HG03039 (cell line): ENCODE results near the gene TTC7B.

Experiments
- ATAC-seq: cut with Tn5 transposase; IDR thresholded peaks from one replicate; pipeline ENCODE4 v1.9.1; 2021; ENCODE audit warnings: mild to moderate bottlenecking, moderate library complexity; ENCODE audit not compliant: unreplicated experiment

TTC7B gene

DNA sequence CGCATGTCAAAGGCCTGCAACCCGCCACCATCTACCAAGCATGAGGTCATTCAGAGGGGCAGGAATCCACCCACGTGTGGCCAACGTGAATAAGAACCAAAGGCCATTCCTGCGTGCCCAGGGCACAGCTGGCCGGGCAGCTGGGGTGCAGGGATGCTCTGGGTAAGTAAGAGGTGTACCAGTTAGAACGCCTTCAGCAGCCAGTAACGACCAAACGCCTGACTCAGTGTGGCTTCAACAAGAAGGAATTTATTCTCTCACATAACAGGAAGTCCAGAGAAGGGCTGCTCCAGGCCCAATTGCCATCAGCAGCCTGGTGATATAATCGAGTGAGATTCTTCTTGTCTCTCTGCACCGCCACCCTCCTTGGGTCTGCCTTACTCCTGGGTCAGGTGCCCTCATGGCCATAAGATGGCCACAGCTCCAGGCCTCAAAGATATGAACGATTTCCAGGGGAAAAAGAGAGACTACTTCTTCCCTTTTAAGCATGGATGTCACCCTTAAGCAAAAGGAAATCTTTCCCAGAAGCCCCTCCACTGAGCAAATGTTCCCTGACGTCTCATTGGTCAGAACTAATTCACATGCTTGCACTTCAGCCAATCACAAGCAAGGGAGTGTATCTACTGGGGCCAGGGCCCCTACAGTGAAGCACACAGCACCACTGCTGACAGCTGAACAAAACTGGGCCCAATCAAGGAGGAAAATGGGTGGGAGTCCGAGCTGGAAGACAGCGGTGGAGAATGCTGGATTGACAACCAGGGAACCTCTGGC is 7.3 kb downstream of the TTC7B start:
- no peak for ATAC-seq

DNA sequence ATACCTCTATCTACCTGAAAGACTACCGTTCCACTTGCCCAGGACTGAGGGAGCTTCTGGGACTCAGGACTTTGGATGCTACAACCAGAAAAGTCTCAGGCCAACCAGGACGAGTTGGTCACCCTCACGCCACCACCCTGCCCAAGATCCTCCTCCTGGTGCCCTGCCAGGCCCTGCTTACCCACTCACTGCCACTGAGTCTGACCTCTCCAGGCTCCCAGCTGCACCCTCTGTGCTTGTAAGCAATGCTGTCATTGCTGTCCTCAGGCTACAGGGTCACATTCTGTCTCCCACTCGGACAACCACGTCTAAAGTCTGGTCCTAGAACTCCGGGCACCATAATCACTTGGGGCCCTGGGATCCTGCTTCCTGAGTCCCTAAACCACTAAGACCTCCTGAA is 9.2 kb downstream of the TTC7B start:
- ATAC-seq = no peak

DNA sequence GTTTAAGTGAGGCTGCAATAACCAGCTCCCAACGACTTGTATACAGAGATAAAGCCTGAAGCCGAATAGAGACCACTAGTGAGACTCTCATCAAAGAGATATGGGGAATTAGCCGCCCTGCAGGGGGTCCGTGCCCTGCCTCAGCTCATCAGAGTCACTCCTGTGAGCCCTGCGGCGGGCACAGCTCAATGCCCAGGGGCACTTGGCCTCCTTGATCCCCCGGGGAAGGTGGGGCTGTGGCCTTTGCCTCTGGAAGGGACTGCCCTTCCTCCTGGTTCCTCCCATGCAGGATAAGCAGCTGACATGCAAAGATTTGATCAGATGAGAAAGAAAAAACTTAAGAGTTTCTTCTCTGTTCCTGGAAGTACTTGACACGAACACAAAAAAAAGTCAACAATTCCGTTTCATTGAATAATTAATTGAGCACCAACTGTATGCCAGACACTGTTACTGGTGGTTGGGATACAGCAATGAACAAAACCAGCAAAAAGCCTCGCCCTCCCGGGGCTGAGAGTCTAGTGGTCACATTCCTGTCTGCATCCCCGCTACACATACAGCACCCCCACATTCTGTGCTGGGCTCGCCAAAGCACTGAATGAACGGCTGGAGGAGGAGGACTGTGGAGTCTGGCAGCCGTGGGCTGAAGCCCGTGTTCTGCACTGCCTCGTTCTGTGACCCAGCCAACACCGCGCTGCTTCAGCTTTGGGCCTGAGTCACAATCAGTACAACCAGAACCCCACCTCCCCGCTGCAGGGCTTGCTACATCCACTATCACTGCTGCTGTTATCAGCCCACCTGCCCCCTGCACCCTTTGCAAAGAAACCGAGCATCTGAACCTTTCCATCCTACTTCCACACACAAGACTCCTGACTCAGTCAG is 10.3 kb downstream of the TTC7B start:
- ATAC-seq = no peak

DNA sequence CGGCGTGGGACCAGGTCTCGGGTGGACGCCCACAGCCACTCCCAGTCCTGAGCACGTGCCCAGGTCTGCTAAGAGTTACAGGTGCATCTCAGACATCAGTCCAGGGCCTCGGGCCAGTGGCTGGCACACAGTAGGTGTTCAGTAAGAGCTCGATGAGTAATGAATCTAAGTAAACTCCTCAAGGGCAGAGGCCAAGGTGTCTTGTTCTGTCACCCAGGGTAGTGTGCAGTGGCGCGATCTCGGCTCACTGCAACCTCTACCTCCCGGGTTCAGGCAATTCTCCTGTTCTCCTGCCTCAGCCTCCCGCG is 11.2 kb downstream of the TTC7B start:
- no peak for ATAC-seq

DNA sequence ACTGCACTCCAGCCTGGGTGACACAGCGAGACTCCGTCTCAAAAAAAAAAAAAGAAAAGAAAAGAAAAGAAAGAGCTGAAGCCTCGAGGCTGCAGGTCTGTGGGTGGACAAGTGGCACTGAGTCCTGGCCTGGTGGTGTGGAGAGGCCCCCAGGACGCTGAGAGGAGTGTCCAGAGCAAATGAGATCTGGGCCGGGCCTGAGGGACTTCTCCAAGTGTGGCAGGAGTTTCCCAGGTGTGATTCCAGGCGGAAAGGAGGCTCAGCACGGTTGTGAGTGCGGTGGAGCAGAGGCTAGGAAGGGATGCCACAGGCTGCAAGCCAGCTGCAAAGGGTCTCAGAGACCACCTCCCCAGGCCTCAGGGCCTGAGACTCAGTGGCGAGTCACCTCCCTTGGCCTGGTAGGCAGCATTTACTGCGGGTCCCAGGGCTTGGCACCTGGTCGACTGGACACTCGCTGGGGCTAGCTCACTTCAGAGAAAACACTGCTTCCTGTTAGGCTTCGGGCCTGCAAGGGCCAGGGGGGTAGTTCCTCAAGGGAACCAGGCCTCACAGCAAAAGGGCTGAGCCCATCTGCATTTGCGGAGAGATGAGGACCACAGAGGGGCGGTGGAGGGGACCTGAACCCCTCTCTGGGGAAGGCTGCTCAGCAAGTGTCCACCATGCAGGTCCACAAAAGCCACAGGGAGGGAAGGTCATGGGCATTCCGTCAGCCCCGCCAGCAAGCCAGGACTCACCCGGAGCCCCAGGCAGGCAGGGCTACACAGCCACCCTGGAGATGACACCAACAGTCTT is 11.7 kb downstream of the TTC7B start:
- ATAC-seq = no peak

DNA sequence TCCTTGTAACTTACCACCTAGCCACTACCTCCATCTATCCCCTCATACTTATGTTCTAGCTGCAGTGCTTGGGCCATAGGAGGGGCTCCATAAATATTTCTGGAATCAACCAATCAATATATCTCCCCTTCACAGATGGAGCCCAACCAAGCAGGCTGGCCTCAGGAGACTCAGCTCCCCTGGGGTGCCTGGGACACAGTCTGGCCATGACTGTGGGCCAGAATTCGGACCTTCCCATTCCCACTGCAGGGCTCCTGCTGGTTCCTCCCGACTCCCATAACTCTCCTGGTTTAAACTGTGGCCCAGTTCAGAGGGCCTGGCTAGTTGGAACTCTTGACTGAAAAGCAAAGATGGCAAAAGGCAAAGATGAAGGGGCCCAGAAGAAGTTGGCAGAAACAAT is 13.0 kb downstream of the TTC7B start:
- ATAC-seq = no peak

DNA sequence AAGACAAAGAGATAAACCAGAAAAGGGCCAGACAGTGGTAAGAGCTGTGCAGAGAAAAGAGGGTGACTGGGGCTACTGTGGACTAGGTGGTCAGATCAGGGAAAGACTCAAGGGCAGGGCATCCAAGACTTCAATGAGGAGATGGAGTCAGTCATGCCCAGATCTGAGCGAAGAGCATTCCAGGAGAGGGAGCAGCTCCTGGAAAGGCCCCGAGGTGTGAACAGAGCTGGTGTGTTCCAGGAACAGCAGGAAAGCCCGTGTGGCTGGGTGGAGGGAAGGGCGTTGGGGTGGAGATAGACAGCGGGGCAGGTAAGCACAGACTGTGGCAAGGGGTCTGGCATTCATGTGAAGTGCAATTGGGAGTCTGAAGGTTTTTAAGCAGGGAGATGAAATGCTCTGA is 16.8 kb downstream of the TTC7B start:
- ATAC-seq = no peak

DNA sequence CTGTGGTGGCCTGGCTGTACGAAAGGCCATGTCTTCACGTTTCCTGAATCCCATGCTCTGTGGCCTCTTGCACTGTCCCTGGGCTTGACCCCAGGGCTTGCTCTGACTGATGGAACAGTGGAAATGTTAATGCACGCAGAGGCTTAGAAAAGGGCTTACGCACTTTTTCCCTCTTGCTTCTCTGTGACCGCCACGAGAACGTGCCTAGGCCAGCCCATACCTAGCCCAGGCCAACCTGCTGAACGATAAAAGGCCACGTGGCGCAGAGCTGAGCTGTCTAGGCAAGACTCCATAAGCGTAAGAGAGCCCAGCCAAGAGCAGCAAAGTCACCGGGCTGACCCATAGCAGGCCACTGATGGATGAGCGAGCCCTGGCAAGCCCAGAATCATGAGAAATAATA is 18.3 kb downstream of the TTC7B start:
- ATAC-seq = no peak

DNA sequence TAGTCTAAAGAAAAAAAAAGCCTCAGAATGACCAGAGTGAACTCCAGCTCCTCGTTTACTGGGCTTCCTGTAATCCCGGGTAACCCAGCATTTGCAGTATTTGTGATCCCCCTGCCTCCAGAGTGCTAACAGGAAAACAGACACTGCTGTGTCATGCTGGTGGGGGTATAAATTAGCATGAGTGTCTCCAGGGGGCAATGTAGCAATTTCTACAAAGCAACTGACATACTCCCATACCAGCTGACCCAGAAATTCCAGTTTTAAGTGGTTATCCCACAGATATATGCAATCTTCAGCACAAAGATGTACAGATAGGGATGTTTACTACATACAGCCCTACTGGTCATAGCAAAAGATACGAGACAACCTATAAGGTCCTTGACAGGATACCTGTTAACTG is 18.8 kb downstream of the TTC7B start:
- no peak for ATAC-seq

DNA sequence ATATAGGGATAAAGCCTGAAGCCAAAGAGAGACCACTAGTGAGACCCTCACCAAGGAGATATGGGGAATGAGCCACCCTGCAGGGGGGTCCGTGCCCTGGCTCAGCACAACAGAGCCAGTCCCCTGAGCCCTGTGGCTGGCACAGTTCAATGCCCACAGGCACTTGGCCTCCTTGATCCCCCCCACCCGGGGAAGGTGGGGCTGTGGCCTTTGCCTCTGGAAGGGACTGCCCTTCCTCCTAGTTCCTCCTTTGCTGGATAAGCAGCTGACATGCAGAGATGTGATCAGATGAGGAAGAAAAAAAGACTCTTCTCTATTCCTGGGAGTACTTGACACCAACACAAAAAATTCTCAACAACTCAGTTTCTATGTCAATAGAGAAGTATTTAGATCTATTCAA is 19.9 kb downstream of the TTC7B start:
- no peak for ATAC-seq

DNA sequence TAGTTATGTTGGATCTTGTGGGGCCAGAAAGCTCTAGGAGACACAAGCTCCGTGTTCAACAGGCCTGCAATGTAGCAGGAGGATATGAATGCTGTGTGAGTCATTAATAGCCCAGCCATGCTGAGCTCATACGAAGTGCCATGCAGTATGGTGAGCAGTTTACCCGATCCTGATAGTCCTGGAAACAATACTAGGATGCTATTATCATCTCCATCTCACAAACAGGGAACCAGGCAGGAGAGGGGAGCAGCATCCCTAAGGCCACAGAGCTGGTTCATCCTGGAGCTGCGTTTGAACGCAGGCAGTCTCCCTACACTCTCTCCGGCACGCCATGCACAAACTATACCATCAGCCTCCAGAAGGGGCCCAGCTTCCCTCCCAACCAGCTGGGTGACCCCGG is 20.5 kb downstream of the TTC7B start:
- ATAC-seq = no peak

DNA sequence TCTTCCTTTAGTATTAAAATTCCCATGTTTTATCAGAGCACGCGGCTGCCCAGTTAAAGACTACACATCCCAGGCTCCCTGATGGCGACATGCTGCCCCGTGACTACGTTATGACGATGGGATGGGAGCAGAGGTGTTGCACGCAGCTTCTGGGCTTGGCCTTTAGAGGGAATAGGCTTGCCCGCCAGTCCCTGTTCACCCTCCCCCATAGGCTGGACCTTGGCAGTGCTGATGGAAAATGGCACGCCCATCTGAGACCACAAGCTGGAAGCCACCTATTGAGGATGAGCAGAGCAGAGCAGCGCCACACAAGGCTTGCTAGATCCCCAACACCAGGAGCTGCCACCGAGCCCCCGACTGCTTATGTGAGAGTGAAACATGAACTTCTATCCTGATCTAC is 24.7 kb downstream of the TTC7B start:
- ATAC-seq = no peak

DNA sequence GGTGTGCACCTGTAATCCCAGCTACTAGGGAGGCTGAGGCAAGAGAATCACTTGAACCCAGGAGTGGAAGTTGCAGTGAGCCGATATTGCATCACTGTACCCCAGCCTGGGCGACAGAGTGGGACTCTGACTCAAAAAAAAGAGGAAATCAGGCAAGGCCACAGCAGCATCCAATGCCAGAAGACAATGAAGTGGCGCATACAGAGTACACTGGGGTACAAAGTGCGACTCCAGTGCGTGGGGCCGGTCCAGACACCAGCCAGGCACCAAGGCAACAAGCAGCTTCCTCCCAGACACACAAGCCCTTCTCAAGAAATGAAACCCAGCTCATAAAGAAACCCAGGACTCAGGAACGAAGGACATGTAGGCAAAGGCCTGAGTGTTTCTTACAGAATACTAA is 28.2 kb downstream of the TTC7B start:
- no peak for ATAC-seq

DNA sequence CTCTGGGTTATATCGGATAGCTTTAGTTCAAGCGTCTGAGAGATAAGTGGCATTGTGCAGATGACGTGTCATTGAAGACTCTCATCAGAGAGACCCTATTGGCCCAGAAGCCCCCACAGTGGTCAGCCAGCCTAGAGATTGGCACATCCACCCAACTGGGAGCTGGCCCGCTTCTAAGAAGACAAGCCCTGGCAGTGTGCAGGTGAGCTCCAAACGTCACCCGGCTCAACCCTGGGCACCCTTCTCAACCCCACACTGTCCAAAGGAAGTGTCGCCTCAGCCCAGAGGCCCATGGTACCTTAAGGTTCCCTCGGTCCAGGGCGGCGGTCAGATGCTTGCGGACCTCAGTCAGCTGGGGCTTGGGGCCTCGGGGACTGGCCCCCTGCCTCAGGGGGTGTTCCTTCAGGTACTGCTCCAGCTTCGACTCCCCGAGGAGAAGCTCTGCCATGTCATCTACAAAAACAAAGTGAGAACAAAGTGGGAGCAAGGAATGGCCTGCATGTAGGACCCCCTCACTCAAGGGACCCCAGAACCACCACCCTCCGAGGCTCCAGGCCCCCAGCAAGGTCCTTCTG is 30.3 kb downstream of the TTC7B start:
- ATAC-seq = no peak

DNA sequence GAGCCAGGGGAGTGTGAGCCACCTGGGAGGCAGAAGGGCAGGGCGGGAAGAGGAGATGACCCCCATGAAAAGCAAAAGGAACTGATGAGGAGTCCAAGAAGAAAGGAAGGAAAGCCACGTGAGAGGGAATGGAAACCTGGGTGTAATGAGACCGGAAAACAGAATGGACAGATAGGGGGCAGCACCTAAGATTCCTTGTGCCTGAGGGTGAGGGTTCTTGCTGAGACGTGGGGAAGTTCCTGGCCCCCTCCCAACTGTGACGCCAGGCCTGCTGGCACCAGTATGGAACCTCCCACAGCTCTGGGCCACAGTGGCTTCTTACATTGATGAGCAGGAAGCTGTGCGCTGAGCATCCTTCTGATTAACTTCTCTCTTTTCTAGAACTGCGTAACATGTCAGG is 30.8 kb downstream of the TTC7B start:
- no peak for ATAC-seq

DNA sequence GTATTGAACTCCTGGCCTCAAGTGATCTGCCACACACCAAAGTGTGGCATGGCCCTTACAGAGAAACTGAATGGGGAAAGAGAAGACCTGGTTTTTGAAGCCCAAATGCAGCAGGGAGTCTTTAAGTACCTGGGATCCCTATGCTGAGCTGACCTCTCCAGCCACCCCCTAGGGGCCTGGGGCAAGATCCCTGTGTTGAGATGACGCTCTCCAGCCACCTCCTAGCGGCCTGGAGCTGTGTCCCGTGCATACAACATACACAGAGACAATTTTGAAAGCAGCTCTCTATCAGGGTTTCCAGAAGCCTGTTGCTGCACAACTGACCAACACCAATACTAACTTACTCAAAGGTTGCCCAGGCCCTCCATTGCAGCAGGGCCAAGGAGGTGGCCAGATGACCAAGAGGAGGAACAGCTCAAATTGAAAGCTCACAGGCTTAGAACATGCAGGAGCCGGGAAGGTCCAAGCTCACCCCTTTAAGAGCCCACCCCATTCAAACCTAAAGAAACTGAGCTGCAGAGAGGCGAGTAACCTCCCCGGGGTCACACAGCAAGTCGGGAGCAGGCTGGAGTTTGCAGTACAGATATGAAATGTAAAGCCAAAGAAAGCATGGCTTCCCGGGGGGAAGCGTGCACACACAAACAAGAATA is 31.5 kb downstream of the TTC7B start:
- no peak for ATAC-seq

DNA sequence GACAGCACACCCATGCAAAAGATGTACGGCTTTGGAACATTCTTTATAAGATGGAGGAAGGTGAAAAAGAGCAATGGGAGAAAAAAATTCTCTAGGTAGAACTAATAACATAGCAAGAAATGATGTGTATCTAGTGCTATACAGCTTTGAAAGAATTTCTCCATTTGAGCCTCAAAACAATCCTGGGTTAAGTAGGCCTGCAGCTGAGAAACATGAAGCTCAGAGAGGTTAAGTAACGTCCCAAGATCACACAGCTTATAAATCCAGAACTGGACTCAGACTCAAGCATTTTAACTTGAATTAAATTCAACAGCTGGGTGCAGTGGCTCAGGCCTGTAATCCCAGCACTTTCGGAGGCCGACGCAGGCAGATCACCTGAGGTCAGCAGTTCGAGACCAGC is 32.9 kb downstream of the TTC7B start:
- no peak for ATAC-seq

DNA sequence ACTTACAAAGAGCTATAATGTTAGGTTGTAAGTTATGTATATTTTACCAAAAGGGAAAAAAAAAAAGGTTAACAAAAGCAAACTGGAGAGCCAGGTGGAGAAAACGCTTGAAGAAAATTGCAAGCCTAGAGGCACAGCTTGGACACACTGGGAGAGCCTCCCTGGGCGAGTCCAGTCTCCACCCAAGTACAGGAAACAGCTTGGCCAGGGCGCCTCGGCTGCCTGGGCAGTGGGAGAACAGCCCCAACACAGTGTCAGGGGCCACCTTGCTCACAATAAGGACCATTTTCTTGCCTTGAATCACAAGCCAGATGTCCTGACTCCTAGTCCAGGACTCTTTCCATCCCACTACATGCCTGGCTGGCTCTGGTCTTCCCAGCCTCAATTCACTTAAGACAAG is 33.3 kb downstream of the TTC7B start:
- no peak for ATAC-seq

DNA sequence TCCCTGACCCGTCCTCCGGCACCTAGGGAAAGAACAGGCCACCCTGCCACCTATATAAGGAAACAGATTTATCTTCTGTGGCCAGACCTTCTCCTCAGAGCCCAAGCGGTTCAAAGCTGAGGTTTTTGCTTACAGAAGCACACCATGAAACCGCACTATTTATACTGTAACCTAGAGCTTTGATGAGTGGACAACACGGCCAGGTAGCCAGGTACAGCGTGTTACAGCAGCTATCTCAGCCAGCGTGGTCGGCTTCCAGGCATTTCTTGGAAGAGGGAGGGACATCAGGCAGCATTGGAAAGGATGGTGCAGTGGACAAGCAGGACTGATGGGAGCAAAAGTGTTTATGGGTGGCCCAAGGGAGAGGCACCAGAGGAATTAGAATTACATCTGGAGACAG is 34.4 kb downstream of the TTC7B start:
- no peak for ATAC-seq

DNA sequence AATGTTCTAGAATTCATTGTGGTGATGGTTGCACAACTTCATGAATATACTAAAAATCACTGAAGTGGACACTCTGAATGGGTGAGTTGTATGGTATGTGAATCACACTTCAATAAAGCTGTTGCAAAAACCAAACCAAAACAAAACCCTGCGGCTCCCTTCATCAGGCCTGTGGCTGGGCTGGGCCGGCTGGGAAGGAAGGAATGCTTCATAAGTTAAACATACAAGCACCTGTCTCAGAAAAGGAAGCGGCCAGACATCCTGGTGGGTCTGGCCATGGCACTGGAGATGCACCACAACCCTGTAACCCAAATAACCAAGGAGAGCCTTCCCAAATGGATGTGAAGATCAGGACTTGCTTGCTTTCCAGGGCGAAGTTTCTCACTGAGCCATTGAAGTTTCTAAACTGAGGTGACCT is 34.9 kb downstream of the TTC7B start:
- ATAC-seq = no peak

DNA sequence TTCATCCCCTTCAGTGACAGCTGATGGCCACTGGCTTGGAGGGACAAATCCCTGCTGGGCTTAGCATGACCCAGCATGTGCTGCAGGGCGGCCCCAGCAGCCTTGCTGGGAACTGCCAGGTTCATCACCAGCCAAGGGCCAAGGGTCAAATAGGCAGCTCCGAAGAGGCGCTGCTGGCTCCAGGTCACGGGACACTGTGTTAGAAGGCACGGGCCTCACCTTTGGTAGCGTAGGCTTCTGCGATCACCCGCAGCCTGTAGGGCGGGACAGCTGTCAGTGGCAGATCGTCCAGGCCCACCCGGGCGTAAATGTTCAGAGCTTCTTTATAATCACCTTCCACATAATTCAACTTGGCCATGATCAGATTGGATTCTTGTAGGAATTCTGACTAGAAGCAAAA is 35.7 kb downstream of the TTC7B start:
- no peak for ATAC-seq
